Activated CD4-positive, alpha-beta T cell treated with anti-CD3 and anti-CD28 coated beads, Interleukin-2, amount 50 U/mL, for 16 hours (primary cell): ENCODE data around the gene CIDEC.
"Not testable (repeated sequence)": the region's sequence is repeated elsewhere in the genome, so short reads cannot be mapped to it uniquely, and the experiment has no call there.

ENCODE experiments used
- DNase-seq: peaks from one replicate; pipeline ENCODE4 v3.0.0-alpha.2; 2020

CIDEC gene

DNA sequence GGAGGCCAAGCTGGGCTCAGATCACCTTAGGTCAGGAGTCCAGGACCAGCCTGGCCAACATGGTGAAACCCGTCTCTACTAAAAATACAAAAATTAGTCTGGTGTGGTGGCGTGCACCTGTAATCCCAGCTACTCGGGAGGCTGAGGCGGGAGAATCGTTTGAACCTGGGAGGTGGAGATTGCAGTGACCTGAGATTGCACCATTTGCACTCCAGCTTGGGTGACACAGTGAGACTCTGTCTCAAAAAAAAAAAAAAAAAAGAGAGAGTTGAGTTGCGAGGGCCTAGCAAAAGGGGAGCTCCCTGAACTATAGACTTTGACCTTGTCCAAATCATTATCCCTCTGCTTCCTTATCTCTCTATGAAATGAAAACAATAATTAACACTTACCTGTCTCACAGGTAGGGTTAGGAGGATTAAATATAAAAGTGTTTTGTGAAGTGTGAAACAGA is 20.9 kb upstream of the CIDEC start:
- not testable (repeated sequence) for DNase-seq

DNA sequence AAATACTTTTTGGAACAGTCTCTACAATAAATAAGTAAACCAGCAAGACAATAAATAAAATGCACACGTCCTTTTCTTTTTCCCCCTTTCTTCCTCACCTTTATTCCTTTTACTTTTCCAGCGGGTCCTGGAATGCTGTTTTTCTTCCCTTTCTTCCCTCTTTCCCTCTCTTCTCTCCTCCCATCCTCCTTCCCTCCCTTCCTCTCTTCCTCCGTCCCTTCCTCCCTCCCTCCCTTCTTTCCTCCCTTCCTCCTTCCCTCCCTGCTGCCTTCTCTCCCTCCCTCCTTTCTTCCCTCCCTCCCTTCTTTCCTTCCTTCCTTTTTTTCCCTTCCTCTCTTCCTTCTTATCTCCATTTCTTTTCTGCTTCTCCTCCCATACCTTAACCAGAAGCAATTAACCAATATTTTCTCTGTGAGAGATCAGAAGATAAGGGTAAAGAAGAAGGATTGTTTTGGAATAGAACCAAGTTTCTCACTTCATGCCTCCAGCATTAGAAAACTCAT is 19.3 kb upstream of the CIDEC start:
- no peak for DNase-seq

DNA sequence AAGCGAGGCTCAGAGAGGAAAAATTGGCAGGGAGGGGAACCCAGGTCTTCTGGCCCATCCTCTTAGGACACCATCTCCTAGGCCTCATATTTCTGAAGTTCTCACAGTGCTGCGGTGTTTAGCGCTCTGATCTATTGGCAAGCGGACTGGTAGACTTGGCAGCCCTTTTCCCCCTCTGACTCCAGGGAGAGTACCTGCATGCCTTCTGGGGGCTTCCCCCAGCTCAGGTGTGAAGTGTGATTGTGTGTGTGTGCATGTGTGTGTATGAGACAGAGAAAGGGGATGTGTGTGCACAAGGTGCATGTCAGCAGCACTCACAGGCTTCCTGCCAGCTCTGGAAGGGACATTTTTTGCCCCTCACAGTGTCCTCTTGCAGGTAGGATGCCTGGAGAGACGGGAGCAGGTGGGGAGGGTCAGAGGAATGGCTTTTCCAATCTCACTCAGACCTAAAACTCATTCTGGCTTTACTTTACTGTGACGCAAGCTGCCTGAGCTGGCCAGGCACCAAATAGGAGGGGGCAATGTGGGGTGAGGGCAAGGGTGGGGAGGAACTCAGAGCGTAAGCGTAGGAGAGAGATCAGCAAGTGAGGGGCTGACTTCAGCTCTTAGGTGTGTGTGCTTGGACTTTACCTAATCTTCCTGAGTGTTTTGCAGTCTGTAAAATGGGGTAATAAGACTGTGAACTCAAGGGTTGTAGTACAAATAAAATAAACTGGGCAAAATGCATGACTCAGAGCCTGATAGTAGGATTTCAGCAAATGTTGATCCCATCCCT is 18.6 kb upstream of the CIDEC start:
- no peak for DNase-seq

DNA sequence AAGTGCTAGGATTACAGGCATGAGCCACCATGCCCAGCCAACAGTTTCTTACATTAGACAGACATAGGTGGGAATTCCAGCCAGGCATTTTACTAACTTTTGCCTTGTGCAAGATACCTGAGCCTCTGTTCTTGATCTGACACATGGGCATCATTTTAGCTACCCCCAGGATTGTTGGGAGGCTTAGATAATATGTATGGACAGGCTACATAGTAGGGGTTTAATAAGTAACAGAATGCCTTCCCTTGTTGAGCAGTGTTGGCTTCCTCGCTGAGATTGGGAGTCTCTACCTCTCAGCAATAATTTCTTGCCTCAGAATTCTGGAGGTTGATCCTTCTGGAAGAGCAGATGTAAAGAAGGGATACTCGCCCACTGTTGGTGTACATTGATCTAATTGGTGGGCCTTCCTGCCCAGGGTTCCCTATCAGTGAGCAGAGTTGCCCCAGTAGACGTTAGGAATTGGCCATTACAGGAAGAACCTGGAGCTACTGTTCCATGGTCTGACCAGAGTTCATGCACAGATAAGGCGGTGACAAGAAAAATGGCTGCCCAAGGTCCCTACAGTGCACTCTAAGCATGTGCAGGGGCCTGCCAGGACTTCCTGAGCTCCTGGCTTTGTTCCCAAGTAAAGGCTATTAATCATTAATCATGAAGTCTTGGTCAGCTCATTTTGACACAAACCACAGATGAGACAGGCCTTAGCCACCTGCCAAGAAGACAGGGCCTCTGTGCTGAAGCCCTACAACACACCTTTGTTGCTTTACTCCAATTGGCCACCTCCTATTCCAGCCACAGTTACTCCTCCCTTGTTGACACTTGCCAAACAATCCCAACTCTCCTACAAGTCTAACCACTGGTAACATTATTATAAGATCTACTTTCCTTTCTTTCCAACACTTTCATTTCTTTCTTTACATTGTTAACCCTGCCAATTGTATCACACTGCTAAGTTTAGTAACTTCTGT is 17.6 kb upstream of the CIDEC start:
- no peak for DNase-seq

DNA sequence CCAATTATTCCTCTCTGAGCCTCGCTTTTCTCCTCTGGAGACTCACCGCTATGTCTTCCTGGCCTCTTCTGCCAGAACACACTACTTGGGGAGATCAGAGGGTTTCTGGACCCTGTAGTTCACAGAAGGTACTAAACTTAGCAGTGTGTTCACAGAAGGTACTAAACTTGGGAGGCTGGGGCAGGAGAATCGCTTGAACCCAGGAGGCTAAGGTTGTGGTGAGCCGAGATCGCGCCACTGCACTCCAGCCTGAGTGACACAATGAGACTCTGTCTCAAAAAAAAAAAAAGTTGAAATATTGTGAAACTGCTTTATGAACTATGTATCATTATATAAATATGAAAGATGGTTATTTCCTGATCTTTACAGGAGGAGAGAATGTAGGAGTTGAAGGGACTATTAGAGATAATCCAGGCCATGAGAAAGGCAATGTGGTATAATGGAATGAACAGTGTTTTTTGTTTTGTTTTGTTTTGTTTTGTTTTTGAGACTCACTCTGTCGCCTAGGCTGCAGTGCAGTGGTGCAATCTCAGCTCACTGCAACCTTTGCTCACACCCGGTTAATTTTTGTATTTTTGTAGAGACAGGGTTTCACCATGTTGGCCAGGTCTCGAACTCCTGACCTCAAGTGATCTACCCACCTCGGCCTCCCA is 16.8 kb upstream of the CIDEC start:
- not testable (repeated sequence) for DNase-seq

DNA sequence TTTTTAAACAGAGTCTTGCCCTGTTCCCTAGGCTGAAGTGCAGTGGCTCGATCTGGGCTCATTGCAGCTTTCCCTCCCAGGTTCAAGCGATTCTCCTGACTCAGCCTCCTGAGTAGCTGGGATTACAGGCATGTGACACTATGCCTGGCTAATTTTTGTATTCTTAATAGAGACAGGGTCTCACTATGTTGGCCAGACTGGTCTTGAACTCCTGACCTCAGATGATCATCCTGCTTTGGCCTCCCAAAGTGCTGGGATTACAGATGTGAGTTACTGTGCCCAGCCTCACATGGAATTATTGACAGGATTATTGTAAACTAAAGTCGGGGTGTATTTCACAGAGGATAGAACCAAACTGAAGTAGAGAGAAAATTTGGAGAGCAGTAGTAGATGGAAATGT is 15.7 kb upstream of the CIDEC start:
- DNase-seq = not testable (repeated sequence)

DNA sequence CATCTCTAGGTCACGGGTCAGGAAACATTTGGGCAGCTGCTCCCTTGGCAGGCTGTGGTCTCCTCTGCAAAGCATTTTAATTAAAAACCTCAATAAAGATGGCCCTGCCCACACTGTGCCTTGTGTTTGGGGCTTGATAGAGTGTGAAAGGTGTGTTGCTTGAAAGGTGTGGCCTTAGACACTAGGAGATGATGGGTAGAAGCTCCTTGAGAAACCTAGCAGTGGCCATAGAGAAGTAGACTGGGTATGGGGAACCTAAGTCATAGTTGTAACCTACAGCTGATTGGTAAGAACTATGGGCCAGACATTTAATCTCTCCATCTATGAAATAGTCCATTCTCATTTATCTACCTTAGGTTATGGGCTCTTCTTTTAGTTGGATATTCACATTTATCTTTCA is 13.7 kb upstream of the CIDEC start:
- no peak for DNase-seq

DNA sequence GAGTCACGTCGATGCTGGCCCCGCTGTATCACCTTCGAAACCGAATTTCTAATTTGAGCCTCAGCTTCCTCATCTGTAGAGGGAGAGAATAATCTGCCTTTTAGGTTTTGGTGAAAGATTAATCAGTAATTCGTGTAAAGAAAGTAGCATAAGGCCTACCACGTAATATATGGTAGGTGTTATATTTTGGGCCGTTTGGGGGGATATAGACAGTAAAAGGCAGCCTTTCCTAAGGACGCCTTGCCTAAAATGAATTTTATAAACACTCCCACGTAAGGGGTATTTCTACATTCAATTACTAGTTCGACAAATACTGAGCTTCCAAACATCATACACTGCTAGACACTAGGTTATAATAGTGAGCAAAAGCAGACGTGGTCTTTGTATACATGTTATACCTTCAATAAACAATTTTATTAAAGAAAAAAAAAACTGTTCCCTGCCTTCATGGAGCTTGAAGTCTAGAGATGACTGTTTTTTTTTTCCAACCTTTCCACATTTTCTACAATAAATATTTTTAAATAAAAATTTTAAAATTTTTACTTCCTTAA is 11.1 kb upstream of the CIDEC start:
- no peak for DNase-seq

DNA sequence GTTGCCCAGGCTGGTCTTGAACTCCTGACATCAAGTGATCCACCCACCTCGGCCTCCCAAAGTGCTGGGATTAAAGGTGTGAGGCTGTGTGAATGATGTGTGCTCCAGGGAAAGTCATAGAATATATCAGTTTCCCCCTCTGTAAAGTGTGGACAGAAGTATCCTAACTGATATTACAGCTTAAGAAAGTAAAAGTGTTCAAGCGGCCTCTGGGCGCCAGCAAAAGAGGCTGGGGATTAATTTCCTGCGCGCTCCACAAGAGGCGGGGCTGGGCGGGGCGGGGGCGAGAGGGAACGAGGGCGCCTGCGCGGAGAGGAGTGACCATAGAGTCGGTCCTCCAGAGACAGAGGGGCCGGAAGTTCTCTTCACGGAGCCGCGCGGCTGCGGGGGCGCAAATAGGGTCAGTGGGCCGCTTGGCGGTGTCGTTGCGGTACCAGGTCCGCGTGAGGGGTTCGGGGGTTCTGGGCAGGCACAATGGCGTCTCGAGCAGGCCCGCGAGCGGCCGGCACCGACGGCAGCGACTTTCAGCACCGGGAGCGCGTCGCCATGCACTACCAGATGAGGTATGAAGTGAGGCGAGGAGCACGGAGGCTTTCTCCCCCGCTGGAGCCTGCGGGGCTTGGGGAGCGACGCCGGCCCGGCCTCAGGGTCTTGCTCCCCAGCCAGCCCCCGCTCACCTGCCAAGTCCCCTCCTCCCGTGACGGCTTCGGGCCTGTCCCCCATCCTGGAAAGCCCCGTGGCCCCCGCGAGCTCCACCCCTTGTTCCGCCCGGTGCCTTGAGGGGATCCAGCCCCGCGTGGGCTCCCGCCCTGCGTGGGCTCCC is 10.4 kb upstream of the CIDEC start, which contains the start of gene JAGN1:
Gene JAGN1, plus strand, starts transcription at position 362 of the 823 bp plus-strand sequence. Its CDS starts 113 bp downstream, at position 475.
- peak; percentile 92 for DNase-seq

DNA sequence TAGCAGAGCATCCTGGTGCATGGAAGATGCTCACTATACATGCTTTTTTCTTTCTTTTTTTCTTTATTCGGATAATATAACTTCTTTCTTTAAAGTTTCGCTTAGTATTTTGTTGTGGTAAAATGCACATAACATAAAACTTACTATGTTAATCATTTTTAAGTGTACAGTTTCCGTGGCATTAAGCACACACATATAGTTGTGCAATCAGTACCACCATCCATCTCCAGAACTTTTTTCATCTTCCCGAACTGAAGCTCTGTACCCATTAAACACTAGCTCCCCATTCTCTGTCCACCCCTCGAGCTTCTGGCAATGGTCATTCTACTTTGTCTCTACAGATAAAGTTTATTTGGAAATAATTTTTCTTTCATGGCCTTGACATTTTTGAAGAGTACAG is 9.4 kb upstream of the CIDEC start:
- DNase-seq = no peak

DNA sequence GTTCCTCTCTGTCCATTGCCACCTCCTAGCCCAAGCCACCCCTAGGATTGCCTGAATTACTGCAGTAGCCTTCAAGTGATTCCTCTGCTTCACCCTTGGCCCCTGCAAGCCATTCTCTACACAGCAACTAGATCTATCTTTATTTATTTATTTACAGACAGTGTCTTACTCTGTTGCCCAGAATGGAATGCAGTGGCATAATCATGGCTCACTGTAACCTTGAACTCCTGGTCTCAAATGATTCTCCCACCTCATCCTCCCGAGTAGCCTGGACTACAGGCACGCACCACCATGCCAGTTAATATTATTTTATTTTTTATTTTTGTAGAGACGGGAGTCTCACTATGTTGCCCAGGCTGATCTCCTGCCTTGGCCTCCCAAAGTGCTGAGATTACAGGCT is 8.5 kb upstream of the CIDEC start:
- no peak for DNase-seq

DNA sequence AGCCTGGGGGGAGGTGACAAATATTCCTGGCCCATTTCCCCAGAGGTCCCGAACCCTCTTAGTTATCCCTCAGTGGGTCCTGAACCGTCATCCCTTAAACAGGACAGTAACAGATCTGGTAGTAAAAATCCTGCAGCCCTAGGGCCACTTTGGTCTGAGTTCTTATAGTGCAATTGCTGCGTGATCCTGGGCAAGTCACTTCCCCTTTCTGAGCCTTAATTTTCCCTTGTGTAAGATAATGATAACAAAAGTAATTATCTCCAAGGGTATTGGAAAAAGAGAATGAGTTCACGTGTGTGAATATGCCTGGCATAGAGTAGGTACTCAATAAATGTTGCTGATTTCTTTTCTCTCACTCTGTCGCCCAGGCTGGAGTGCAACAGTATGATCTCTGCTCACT is 7.4 kb upstream of the CIDEC start:
- no peak for DNase-seq

DNA sequence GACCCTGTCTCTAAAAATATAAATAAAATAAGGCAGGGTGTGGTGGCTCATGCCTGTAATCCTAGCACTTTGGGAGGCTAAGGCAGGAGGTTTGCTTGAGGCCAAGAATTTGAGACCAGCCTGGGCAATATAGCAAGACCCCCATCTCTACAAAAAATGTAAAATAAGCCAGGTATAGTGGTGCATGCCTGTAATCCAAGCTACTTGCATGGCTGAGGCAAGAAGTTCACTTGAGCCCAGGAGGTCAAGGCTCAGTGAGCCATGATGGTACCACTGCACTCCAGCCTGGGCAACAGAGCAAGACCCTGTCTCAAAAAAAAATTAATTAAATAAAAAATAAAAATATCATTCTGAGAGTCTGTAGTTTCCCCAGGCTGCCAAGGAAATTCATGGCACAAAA is 6.3 kb upstream of the CIDEC start:
- no peak for DNase-seq

DNA sequence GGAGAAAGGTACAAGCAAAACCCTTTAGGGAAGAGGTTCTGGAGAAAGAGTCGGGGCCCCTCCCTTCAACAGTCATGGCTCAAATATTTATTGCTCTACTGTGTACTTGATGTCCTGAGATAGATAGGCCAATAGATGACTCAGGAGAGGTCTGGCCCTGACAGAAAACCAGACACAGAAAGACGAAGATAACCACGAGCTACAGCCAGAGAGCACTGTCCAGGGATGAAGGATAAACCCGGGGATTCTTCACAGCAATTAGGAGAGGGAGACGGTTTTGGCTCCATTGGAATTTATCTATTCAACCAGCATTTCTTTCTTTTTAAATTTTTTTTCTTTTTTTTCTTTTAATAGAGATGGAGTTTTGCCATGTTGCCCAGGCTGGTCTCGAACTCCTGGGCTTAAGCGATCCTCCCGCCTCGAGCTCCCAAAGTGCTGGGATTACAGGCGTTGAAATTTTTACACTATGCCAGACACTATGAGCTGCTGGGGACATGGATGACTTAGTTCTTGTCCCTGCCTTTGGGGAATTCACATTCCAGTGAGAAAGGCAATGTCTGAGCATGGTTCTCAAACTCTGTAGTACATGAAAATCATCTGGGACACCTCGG is 4.6 kb upstream of the CIDEC start:
- DNase-seq = no peak

DNA sequence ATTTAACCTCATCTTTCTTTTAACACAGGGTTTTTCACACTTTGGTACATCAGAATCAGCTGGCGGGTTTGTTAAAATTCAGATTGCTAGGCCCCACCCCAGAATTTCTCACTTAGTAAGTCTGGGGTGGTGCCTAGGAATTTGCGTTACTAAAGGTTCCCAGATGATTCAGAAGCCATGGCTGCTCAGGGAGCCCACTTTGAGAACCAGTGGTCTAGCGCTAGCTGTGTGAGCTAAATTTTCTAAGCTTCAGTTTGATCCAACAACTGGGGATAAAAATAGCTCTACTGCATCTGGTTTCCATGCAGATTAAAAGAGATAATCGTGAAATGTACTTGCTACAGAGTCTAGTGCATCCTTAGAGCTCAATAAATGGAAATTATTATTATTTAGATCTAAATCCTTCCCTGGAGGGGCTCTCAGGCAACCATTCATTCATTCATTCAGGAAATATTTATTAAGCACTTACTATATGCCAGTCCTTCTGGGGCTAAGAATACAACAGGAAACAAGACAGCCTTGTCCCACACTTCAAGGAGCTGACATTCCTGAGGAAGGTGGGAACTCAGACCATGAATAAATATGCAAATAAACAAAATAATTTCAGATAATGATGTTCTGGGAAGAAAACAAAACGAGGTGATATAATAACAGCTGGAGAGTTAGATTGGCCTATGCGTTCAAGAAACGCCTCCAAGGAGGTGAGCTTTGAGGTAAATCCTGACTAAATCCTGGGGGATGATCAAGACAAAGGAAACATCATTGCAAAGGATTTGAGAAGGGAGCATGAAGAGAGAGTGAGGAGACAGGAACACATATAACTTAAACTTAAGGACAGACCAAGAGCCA is 3.9 kb upstream of the CIDEC start:
- DNase-seq = no peak

DNA sequence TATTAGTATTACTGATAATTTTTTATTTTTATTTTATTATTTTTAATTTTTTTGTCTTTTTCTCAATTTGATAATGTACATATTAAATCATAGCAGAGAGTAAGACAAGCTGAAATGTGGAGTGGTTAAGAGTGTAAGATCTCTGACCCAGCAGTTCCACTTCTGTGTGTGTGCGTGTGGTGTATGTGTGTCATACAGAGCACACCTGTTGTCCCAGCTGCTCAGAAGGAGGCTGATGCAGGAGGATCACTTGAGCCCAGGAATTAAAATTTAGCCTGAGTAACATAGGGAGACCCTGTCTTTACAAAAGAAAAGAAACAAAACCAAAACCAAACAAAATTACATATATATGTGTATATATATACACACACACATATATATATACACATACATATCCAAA is 1.4 kb upstream of the CIDEC start:
- DNase-seq = no peak

DNA sequence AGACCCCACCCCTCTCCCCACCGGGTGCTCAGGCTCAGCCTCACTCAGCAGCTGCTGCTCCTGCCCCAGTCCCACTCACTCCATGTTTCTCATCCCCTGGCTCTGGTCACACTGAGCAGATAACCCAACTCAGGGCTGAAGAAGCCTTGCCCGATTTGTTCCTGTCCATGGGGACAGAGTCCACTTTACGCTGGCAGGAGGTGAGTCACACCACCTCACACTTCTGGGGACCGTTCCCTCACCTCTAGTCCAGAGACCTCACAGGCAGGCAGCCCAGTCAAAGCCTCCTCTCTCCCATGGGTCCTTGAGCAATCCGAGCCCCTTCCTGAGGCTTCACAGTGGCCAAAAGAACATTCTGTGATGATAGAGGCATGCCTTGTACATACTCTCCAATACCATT is 1.4 kb downstream of the CIDEC start:
- DNase-seq = no peak

DNA sequence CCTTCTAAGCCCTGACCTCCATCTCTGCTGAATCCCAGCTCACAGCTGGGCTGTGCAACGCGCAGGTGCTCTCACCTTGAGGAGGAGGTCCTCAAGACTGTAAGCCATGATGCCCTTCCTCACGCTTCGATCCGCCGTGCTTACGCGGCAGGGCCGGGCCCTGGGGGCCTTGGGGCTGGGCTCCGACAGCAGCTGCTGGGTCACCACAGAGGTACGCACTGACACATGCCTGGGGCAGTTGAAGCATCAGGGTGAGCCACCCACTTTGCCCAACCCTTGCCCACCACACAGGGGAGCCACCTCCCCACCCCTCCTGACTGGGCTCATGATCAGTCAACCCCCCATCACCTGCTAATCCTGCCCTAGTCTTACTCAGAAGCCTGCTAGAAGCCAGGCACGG is 3.1 kb downstream of the CIDEC start:
- DNase-seq = no peak

DNA sequence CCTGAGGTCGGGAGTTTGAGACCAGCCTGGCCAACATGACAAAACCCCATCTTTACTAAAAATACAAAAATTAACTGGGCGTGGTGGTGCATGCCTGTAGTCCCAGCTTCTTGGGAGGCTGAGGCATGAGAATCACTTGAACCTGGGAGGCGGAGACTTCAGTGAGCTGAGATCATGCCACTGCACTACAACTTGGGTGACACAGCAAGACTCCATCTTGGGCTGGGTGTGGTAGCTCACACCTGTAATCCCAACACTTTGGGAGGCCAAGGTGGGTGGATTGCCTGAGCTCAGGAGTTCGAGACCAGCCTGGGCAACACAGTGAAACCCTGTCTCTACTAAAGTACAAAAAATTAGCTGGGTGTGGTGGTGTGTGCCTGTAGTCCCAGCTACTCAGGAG is 3.8 kb downstream of the CIDEC start:
- DNase-seq = not testable (repeated sequence)

DNA sequence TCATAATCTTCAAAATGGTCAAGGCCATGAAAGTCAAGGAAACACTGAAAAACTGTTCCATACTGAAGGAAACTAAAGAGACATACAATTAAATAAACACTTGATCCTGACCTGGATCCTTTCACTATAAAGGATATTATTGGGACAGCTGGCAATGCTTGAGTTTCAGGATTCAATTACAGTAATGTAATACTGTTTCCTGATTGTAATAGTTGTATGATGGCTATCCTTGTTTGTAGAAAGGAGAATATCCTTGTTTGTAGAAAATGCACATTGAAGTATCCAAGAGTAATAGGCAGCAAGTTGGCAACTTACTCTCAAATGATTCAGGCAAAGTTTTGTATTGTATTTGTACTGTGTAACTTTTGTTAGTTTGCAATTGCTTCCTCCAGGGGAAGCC is 4.6 kb downstream of the CIDEC start:
- DNase-seq = no peak
